ENCODE measurements around the gene RAMACL.

GRCh38 chr6:166558156-166559005 lies 28.1 kb downstream of the RAMACL start:
- TF ChIP-seq CTCF (IDR thresholded peaks at IDR 0.05): no peak
- TF ChIP-seq POLR2A (IDR thresholded peaks at IDR 0.05): no peak
